Activated T-cell treated with anti-CD3 and anti-CD28 coated beads for 1 hour (primary cell): Measurements from ENCODE around the gene GDF7.

Experiments
- DNase-seq: peaks from one replicate; pipeline ENCODE4 v3.0.0-alpha.2; 2020; ENCODE audit warnings: low read depth

Gene GDF7

GRCh38 chr2:20629181-20629580, 37.8 kb upstream of the GDF7 start:
- DNase-seq, result no peak

DNA sequence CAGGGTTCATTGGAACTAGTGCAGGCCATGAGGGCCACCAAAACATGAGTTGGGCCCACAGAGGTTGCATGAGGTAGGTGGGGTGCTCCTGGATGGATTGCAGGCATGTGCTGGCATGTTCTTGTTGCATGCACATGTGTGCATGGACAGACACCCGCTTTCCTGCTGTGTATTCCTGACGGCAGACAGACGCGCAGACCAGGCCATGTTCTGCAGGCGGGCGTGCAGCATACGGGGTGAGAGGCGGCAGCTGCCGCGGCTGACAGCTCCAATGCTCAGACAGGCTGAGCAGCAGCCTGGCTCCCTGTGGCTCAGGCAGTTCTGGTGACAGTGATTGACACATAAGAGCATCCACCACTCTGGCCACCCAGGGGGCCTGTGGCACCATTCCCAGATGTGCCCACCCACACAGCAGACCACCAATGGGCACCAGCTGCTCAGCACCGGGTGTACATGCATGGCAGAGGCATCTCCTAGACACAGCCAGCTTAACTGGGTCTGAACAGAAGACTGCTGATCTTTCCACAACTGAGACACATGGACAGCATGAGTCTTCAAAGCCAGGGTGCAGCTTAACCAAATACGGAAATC, 37.3 kb upstream of the GDF7 start:
- DNase-seq, result no peak

DNA sequence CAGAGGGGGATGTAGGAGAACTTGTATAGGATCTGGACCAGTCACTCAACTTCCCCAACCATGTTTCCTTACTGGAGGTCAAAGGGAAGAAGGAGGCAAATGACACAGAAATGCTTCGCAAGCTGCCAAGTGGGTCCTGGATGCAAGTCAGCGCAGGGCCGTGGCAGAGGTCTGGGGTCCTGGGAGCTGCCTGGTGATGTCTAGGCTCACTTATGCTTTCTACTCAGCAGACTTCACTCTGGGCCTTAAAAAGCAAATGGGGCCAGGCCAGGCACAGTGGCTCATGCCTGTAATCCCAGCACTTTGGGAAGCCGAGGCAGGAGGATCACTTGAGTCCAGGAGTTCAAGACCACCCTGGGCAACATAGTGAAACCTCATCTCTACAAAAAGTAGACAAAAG, 36.0 kb upstream of the GDF7 start:
- no peak for DNase-seq

- DNase-seq, result no peak
Measured at GRCh38 chr2:20631617-20632307, 35.2 kb upstream of the GDF7 start.

DNA sequence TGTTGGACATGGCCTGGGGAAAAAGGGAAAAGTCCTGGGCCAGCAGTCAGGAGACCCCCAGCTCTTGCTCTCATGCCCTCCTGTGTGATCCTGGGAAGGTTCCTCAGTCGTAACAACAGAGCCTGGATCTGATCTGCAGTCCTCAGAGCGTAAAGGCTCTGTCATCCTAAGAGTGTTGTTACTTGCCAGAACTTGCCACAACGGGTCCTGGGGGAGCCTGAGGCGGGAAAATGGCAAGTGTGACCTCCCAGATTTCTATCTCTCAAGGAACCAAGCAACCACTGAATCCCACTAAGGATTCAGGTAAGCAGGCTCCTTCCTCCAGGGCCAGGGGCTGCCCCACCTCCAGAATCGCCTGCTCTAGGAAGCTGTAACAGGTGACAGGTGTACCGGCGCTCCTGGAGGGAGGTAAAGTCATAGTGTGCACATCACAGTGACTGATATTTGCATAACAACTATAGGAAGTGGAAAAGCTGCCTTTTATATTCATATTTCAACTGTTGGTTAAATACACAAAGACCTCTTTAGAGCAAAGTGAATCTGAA, 34.4 kb upstream of the GDF7 start:
- no peak for DNase-seq

DNA sequence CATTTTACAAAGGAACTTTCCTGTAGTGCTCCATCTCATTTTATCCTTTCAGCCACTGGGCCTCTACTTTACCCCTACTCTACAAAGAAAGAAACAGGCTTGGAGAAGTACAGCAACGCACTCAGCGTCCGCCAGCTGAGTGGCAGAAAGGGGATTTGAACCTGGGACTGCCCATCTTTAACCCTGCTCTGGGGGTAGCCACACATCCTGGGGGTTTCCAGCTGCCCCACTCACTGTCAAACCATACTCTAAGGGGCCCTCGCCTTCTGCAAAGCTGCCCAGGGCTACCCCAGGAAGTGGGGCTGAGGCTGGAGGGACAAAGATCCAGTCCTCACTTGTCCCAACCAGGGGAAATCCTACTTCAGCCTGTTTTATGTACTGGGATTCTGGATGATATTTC, 33.9 kb upstream of the GDF7 start:
- DNase-seq, result no peak

DNA sequence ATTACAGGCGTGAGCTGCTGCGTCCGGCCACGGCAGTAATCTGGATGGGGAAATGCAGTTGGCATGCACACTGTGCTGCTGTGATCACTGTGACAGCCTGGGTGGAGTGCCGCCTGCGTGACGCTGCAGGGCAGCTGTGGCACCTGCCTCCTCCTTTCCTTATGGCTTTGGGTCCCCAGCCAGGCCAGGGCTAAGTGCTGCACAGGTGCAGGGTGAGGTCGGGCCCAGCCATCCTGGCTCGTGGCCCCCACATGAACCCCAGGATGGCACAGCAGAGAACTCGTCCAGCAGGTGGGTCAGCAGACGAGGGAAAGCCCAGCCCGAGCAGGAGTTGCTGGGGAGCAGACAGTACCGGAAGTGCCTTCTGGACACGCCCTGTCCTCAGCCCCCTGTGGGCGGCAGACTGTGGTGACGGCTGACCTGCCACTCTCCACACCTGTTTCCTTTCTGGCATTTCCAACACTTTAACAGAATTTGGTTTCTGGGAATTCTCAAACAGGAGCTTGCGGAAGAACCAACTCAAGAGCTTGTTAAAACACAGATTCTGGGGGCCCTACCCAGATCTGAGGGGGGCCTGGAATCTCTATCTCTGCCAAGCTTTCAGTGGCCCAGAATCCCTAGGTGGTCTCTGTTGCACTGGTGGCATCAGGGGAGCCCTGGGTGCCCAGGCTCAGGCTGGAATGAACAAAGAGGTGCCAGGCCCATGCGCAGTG, 33.0 kb upstream of the GDF7 start:
- no peak for DNase-seq

- DNase-seq, result no peak
Measured at GRCh38 chr2:20634507-20635112, 32.3 kb upstream of the GDF7 start.

DNA sequence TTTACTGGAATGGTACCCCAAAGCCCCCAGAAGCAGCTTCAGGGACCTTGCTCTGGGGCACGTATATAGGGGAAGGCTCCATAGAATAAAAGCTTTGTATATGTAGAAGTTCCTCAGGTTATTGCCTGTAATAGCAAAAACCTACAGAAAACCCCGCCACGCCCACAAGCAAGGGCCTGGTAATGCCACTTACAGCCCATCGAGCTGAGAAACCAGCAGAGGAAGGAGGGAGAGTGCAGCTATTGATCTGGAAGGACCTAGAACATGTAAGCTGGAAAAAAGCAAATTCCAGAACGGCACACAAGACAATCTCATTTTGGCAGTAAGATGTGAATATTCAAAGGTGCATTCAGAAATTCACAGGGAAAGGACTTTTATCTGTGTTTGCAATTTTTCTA, 31.8 kb upstream of the GDF7 start:
- DNase-seq, result no peak

GRCh38 chr2:20635675-20636584, 31.0 kb upstream of the GDF7 start:
- no peak for DNase-seq

DNA sequence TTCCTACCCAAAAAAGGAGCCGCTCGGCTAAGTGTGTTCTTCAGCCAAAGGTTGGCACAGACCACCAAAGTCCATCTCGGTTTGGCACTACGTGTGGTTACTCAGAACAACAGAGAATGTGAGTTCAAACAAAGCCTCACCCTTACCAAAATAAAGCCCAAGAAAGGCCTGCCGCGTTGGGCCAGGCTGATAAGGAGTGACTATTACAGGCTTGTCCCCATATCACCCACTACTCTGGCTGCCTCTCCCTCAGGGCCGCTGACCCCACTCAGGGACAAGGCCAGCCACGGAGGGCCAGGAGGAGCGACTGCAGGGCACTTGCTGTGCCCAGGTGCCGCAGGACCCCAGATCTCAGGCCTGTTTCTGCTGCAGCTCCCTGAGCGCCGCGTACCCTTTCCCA, 29.8 kb upstream of the GDF7 start:
- DNase-seq, result no peak

- DNase-seq, result no peak
Measured at GRCh38 chr2:20638014-20638413, 28.9 kb upstream of the GDF7 start.

GRCh38 chr2:20638646-20639430, 28.1 kb upstream of the GDF7 start:
- no peak for DNase-seq

- no peak for DNase-seq
Measured at GRCh38 chr2:20640411-20641122, 26.4 kb upstream of the GDF7 start.

DNA sequence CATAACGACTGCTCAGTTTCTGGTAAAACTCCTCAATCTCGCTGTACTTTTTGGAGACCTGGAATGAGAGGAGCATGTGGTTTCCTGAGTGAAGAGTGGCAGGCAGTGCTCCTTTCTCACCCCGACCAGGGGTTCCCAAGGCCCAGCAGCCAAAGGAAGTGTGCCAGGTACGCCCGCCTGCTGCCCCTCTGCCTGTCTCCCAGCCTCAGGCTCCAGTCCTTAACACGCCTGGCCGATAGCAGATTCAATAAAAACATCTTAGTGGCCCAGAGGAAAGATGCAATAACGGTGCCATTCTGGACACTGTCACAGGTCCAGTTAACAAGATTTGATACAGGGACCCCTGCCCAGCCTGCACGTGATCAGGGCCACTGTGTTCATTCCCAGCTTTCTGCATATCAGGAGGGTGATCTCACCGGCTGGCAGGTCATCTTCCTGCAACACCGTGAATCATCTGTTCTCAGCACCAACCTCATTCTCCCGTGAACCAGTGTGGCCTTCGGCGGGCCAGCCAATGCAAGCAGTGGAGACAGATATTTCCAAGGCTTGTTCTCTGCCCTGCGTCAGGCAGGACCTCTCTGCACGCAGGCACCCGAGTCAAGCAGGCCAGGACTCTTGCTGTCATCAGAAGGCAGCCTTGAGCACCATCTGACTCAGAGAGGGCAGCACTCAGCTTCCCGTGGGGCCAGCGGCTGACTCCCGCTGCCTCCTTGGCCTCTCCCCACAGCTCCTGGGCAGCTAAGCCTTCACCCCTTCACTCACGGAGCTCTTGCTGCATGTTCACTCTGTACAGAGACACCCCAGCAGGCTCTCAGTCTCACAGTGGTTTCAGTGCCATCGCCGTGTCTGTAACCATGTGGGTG, 25.6 kb upstream of the GDF7 start:
- DNase-seq, result no peak

DNA sequence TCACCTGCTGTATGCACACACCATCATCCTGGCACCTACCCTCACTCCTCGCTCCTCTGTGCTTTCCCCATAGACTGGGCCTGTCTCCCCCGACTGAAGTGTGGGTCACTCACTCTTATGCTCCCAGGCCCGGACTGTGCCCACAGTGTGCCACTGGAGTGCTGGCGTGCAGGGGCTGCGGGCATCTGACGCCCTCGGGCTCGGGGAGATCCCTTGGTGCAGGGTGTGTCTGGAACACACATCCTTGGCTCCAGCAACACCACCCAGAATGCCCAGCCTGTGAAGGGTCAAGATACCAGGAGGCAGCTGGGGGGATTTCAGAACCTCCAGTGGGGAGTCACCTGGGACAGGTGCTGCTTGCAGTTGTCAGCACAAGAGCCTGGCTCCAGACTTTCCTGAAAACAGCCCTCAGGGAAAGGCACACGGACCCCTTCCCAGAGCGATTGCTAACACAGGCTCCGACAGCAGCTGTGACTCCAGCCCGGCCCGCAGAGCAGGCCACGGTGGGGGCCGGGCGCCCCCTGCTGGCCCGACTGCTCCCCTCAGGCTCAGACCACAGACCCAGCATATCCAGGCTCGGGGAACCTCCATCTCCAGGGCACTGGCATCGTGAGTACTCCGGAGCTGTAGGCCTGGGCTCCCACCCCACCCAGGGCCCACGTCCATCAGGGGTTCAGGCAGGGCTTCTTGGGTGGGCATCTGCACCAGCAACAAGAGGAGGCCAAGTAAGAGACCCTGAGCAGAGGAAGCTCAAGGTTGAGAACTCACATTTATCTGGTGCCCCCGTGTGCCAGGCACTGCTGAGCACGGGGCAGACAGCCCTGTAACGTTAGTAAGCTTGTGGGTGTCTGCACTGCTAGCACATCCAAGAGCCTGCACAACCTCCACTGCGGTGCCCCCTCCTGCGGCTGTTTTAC, 24.6 kb upstream of the GDF7 start:
- DNase-seq, result peak; percentile 68

GRCh38 chr2:20643060-20643459, 23.9 kb upstream of the GDF7 start:
- DNase-seq, result no peak

DNA sequence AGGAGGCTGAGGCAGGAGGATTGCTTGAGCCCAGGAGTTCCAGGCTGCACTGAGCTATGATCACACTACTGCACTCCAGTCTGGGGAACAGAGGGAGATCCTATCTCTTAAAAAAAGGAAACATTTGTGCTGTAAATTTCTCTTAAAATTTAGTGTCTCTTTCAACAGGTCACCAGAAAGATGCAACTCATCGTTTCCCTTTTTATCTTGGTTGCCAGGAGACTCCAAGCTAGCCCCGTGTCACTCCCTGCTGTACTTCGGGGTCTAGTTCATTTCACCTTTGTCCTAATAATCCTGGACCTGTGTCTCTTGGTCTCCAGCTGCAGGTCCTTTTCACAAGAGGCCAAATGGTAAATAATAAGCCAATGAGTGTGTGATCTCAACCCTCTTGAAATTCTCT, 23.1 kb upstream of the GDF7 start:
- no peak for DNase-seq
